Kasumi-1 (cell line): ENCODE results near the gene C3.

Source experiments
- DNase-seq, 2 experiments: peaks; one replicate each; lab custom pipeline; 2025; lab: John Stamatoyannopoulos, UW

The C3 gene

GRCh38 chr19:6730941-6731670, 10.7 kb upstream of the C3 start:
- DNase-seq, result no peak

- peak in 1 of 2 experiments; percentile 17 for DNase-seq
These were observed 9.8 kb upstream of the C3 start for GRCh38 chr19:6730153-6730804.

- DNase-seq, result no peak
These were observed 9.2 kb upstream of the C3 start for GRCh38 chr19:6729573-6730152.

GRCh38 chr19:6728346-6728745, 7.9 kb upstream of the C3 start:
- DNase-seq, result peak; percentile 76 to 88

GRCh38 chr19:6725513-6726231, 5.2 kb upstream of the C3 start:
- DNase-seq, result no peak

GRCh38 chr19:6724631-6725492, 4.4 kb upstream of the C3 start:
- DNase-seq, result no peak

- peak; percentile 85 to 86 for DNase-seq
These were observed 3.3 kb upstream of the C3 start for GRCh38 chr19:6723738-6724137.

GRCh38 chr19:6723108-6723618, 2.7 kb upstream of the C3 start:
- DNase-seq, result no peak

GRCh38 chr19:6721773-6722172, 1.3 kb upstream of the C3 start:
- DNase-seq, result no peak

GRCh38 chr19:6721138-6721474, 656 bp upstream of the C3 start:
- DNase-seq, result no peak

GRCh38 chr19:6719992-6720368, 470 bp downstream of the C3 start:
- DNase-seq, result no peak

- DNase-seq, result no peak
These were observed 949 bp downstream of the C3 start for GRCh38 chr19:6719540-6719861.

- DNase-seq, result no peak
These were observed 1.5 kb downstream of the C3 start for GRCh38 chr19:6718741-6719539.

GRCh38 chr19:6718111-6718740, 2.2 kb downstream of the C3 start:
- DNase-seq, result no peak

- DNase-seq, result no peak
These were observed 2.9 kb downstream of the C3 start for GRCh38 chr19:6717441-6717971.

GRCh38 chr19:6717036-6717435, 3.4 kb downstream of the C3 start:
- DNase-seq, result no peak

- no peak for DNase-seq
These were observed 3.9 kb downstream of the C3 start for GRCh38 chr19:6716610-6716970.

- no peak for DNase-seq
These were observed 5.5 kb downstream of the C3 start for GRCh38 chr19:6714749-6715555.
